ENCODE results near the gene MCOLN2. TPM values are rescaled to one million over a fixed set of nuclear protein-coding genes. Genes with fewer than 3 reads are reported as not detected.
"Not testable (repeated sequence)": the region's sequence is repeated elsewhere in the genome, so short reads cannot be mapped to it uniquely, and the experiment has no call there.

Gene MCOLN2
- total RNA-seq, 2 experiments from 2014 or later, result 7.4 to 8.4 TPM

DNA sequence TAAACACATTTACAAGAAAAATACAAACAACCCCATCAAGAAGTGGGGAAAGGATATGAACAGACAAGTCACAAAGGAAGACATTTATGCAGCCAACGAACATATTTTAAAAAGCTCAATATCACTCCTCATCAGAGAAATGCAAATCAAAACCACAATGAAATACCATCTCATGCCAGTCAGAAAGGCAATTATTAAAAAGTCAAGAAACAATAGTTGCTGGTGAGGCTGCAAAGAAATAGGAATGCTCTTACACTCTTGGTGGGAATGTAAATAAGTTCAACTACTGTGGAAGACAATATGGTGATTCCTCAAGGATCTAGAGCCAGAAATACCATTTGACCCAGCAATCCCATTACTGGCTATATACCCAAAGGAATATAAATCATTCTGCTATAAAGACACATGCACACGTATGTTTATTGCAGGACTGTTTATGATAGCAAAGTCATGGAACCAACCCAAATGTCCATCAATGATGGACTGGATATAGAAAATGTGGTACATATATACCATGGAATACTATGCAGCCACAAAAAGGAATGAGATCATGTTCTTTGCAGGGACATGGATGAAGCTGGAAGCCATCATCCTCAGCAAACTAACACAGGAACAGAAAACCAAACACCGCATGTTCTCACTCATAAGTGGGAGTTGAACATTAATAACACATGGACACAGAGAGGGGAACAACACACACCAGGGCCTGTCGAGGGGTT is 88.0 kb downstream of the MCOLN2 start:
- intact Hi-C loops (cut with micrococcal nuclease); H3K27me3 Mint-ChIP-seq (ENCODE audit: low read depth); H3K4me3 Mint-ChIP-seq; H3K27ac Mint-ChIP-seq; H3K9me3 Mint-ChIP-seq; DNase-seq; CTCF ChIA-PET; H3K36me3 Mint-ChIP-seq (ENCODE audit: low read depth); H3K4me1 Mint-ChIP-seq (ENCODE audit: low read depth): not testable (repeated sequence)

- intact Hi-C loops (cut with micrococcal nuclease), result no loop called here
- CTCF ChIA-PET, result no interaction called here
- Mint-ChIP-seq H3K27me3 (ENCODE audit: low read depth) (peaks cover 4% of the 10 kb centered on the region), H3K9me3 (no peaks in the 10 kb centered on the region), H3K4me1 (ENCODE audit: low read depth) (peaks cover 5% of the 10 kb centered on the region), H3K27ac (no peak overlapping the region), H3K4me3 (no peak overlapping the region), H3K36me3 (ENCODE audit: low read depth) (no peaks in the 10 kb centered on the region)
- no peak for DNase-seq
Observed at GRCh38 chr1:84907095-84907827, 89.7 kb downstream of the MCOLN2 start.

- H3K27ac Mint-ChIP-seq; H3K4me1 Mint-ChIP-seq (ENCODE audit: low read depth); CTCF ChIA-PET; H3K27me3 Mint-ChIP-seq (ENCODE audit: low read depth); intact Hi-C loops (cut with micrococcal nuclease); DNase-seq; H3K4me3 Mint-ChIP-seq; H3K9me3 Mint-ChIP-seq; H3K36me3 Mint-ChIP-seq (ENCODE audit: low read depth): not testable (repeated sequence)
Observed at GRCh38 chr1:84902727-84903126, 94.2 kb downstream of the MCOLN2 start.

DNA sequence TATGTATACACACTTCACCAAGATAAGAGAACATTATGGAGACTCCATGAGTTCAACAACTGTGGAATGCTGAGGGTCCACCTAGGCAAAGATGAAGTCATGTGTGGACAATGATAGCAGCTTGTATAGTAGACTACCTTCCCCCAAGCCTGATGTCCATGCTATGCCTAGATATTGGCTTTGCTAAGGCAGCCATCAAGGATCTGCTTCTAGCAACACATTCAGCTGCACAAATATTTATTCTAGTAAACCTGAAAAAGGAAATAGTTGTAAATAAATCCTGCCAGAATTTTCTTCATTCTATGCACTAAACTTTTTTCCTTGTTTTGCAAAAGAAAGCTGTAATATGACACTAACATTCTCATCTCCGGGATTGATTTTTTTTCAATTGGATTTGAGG is 96.9 kb downstream of the MCOLN2 start:
- peaks cover 1% of the 10 kb centered on the region for H3K27me3 Mint-ChIP-seq (ENCODE audit: low read depth)
- no peak overlapping the region for H3K4me3 Mint-ChIP-seq
- DNase-seq, result no peak
- no peaks in the 10 kb centered on the region for H3K4me1 Mint-ChIP-seq (ENCODE audit: low read depth)
- CTCF ChIA-PET, result interaction anchor here (0.6 kb wide), 1 partner anchor 13 kb away, joined by 4 read pairs; no protein-coding TSS in a partner anchor
- no peaks in the 10 kb centered on the region for H3K36me3 Mint-ChIP-seq (ENCODE audit: low read depth)
- no peak overlapping the region for H3K27ac Mint-ChIP-seq
- no peaks in the 10 kb centered on the region for H3K9me3 Mint-ChIP-seq
- intact Hi-C loops (cut with micrococcal nuclease), result no loop called here

GRCh38 chr1:84896279-84896678 is 100.6 kb downstream of the MCOLN2 start:
- Mint-ChIP-seq H3K9me3 (no peaks in the 10 kb centered on the region), H3K36me3 (ENCODE audit: low read depth) (no peaks in the 10 kb centered on the region), H3K27ac (no peak overlapping the region), H3K4me3 (no peak overlapping the region), H3K4me1 (ENCODE audit: low read depth) (peaks cover 6% of the 10 kb centered on the region), H3K27me3 (ENCODE audit: low read depth) (peaks cover 25% of the 10 kb centered on the region)
- CTCF ChIA-PET, result interaction anchor here (1.3 kb wide), 1 partner anchor 124 kb away, joined by 3 read pairs; no protein-coding TSS in a partner anchor
- DNase-seq, result no peak
- intact Hi-C loops (cut with micrococcal nuclease), result no loop called here

DNA sequence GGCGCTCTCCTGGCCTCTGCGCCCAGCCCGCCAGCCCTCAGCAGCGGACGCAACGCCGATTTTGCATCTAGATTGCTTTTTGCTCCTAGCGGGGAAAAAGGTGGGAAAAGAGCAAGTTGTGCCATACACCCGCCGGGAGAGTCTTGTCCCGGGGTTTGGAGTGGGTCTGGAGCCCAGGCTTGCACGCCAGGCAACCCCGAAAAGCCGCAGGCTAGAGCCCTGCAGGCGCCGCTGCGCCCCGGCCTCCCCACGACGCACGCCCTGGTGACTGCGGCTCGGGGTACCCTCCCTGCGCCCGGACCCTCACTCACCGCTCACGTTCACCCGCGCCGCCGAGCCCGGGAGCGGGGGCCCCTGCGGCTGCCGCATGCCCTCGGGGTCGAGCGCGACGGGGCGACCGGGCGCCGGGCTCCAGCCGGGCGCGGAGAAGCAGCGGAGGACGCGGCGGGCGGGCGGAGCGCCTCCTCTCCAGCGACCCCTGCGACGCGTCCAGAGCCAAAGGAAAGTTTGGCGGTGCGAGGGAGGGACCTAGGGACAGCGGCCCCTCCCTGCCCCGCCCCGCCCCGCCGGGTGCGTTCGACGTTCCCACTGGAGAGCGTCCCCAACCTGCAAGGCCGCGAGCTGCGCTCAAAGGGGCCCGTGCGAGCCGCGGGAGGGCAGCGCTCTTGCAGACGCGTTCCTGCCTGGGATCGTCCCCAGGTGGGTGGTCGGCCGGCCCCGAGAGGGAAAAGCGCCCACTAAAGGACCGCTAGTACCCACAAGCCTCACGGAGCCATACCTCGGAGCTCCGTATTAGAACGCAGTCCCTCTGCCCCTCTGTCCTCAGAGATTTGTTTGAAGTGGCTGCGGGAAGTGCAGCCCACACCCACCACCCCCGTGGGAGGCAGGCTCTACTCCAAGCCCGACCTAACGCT is 104.0 kb downstream of the MCOLN2 start, which contains the start of gene LPAR3:
TSS of gene LPAR3 (minus strand) at position 502 of the 914 bp plus-strand sequence. CDS start 27,086 bp downstream, outside the sequence.
- CTCF ChIA-PET, result interaction anchor here (1.2 to 2.1 kb wide), 2 partner anchors 43 to 52 kb away, joined by 3 to 12 read pairs; no protein-coding TSS in a partner anchor
- peak; percentile 48 for DNase-seq
- intact Hi-C loops (cut with micrococcal nuclease), result loop anchor here (1.0 to 2.0 kb wide), 2 partner anchors 39 to 110 kb away; no protein-coding TSS in a partner anchor
- Mint-ChIP-seq H3K4me3 (peak within 1 kb of the TSS; percentile 65), H3K9me3 (no peaks in the 10 kb centered on the region), H3K4me1 (ENCODE audit: low read depth) (peaks cover 15% of the 10 kb centered on the region), H3K27me3 (ENCODE audit: low read depth) (peaks cover 26% of the 10 kb centered on the region), H3K27ac (no peak within 1 kb of the TSS), H3K36me3 (ENCODE audit: low read depth) (no peaks in the 10 kb centered on the region)

DNA sequence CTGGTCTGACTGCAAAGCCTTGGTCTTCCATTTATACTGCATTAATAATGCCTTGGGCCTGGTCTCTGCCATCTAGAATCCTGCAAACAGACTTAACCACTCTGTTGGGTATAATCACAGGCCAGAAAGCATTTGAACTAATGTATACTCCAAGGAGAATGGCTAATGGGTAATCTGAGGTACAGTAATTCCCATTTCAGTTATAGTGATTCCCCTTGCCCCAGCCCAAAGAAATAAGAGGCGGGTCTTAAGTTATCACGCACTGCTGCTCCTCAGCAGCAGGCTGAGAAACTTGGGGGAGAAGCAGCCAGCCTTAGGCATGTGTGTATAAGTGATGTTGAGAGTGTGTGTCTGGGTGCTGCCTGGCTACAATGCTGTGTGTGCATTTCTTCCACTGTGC is 106.3 kb downstream of the MCOLN2 start:
- H3K4me1 Mint-ChIP-seq (ENCODE audit: low read depth), result peaks cover 15% of the 10 kb centered on the region
- H3K36me3 Mint-ChIP-seq (ENCODE audit: low read depth), result no peaks in the 10 kb centered on the region
- peaks cover 26% of the 10 kb centered on the region for H3K27me3 Mint-ChIP-seq (ENCODE audit: low read depth)
- H3K9me3 Mint-ChIP-seq, result no peaks in the 10 kb centered on the region
- no peak for DNase-seq
- H3K27ac Mint-ChIP-seq, result no peak overlapping the region
- H3K4me3 Mint-ChIP-seq, result no peak overlapping the region
- intact Hi-C loops (cut with micrococcal nuclease), result no loop called here
- CTCF ChIA-PET, result no interaction called here

GRCh38 chr1:84889437-84889836 is 107.5 kb downstream of the MCOLN2 start:
- Mint-ChIP-seq H3K4me1 (ENCODE audit: low read depth) (peaks cover 15% of the 10 kb centered on the region), H3K36me3 (ENCODE audit: low read depth) (no peaks in the 10 kb centered on the region), H3K9me3 (no peaks in the 10 kb centered on the region), H3K4me3 (no peak overlapping the region), H3K27ac (no peak overlapping the region), H3K27me3 (ENCODE audit: low read depth) (peaks cover 21% of the 10 kb centered on the region)
- intact Hi-C loops (cut with micrococcal nuclease), result no loop called here
- DNase-seq, result no peak
- CTCF ChIA-PET, result interaction anchor here (0.6 kb wide), 1 partner anchor 57 kb away, joined by 4 read pairs; no protein-coding TSS in a partner anchor

DNA sequence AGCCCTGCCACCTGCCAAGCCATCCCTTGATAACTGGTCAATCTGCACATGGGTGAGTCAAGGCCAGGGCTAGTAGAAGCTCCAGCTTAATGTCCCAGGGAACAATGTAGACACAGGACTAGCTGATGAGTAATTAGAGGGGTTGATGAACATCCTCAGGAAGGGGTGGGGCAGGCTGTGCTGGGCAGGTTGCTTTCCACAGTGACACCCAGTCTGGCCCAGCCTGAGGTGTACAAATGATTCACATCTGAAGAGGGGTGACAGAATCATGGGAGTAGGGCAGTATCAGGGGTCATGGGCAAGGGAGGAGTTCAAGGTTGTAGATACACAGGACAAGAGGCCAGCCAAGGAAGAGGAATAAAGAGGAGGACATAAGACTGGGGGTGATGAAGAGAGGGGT is 108.2 kb downstream of the MCOLN2 start:
- H3K27ac Mint-ChIP-seq, result no peak overlapping the region
- peak; percentile 20 for DNase-seq
- CTCF ChIA-PET, result no interaction called here

DNA sequence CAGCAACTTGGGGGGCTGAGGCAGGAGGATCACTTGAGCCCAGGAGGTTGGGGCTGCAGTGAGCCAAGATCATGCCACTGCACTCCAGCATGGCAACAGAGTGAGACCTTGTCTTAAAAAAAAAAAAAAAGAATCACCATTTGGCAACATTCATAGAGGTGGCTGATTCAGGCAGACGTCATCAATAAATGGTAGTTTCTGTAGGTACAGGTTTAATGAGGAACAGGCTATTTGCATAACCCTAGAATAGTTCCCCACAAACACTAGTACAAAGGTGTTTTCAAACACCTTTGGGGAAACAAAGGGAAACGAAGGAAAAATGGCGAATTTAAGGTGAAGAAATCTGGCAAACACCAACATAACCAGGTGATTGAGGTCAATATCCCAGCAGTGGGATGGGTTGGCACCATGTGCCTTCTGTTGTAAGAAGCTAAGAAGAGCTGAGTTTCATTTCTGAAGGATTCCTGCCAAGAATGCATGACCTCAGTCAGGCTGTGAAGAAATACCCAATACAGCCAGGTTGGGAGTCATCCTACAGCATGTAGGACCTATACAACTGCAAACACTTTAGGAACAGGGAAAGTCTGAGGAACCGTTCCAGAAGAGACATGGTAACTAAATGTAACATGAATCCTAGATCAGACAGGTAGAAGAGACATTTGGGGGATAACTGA is 109.5 kb downstream of the MCOLN2 start:
- CTCF ChIA-PET, result interaction anchor here (0.6 kb wide), 1 partner anchor 13 kb away, joined by 4 read pairs; no protein-coding TSS in a partner anchor
- H3K4me3 Mint-ChIP-seq, result no peak overlapping the region
- DNase-seq, result no peak
- H3K27ac Mint-ChIP-seq, result no peak overlapping the region
- no peaks in the 10 kb centered on the region for H3K36me3 Mint-ChIP-seq (ENCODE audit: low read depth)
- intact Hi-C loops (cut with micrococcal nuclease), result no loop called here
- peaks cover 10% of the 10 kb centered on the region for H3K4me1 Mint-ChIP-seq (ENCODE audit: low read depth)
- peaks cover 9% of the 10 kb centered on the region for H3K27me3 Mint-ChIP-seq (ENCODE audit: low read depth)
- H3K9me3 Mint-ChIP-seq, result no peaks in the 10 kb centered on the region

More for the DNA sequence above, 108.2 kb downstream of the MCOLN2 start:
- Mint-ChIP-seq H3K4me1 (ENCODE audit: low read depth) (peaks cover 15% of the 10 kb centered on the region), H3K4me3 (no peak overlapping the region), H3K9me3 (no peaks in the 10 kb centered on the region), H3K27me3 (ENCODE audit: low read depth) (peaks cover 16% of the 10 kb centered on the region), H3K36me3 (ENCODE audit: low read depth) (no peaks in the 10 kb centered on the region)
- intact Hi-C loops (cut with micrococcal nuclease), result no loop called here

DNA sequence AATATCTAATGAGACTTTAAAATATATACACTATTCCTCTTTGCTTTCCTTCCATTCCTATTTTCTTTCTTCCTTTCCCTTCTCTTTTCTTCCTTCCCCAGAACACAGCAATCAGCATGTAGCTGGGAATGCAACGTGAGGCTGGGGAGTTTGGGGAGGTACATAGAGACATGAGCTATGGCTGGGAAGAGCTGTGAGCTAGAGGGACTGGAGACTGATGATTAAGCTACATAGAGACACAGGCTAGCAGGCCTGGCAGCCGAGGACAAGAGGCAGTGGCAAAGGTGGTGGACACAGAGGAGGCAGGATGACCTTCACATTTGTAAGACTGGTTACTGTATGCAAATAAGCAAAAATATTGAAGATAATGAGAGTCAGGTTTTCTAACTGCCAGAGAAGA is 111.4 kb downstream of the MCOLN2 start:
- no peaks in the 10 kb centered on the region for H3K27me3 Mint-ChIP-seq (ENCODE audit: low read depth)
- CTCF ChIA-PET, result interaction anchor here (1.3 kb wide), 1 partner anchor 103 kb away, joined by 3 read pairs; no protein-coding TSS in a partner anchor
- H3K4me1 Mint-ChIP-seq (ENCODE audit: low read depth), result peaks cover 6% of the 10 kb centered on the region
- H3K27ac Mint-ChIP-seq, result no peak overlapping the region
- peaks cover 2% of the 10 kb centered on the region for H3K36me3 Mint-ChIP-seq (ENCODE audit: low read depth)
- intact Hi-C loops (cut with micrococcal nuclease), result no loop called here
- no peak overlapping the region for H3K4me3 Mint-ChIP-seq
- no peak for DNase-seq
- peaks cover 5% of the 10 kb centered on the region for H3K9me3 Mint-ChIP-seq
